Measurements from ENCODE around the gene EFNB1. TPM values are rescaled to one million over a fixed set of nuclear protein-coding genes. Genes with fewer than 3 reads are reported as not detected.
A peak's percentile ranks its signal among the peaks of the same experiment; 100 is the strongest.

Gene EFNB1
- total and polyA plus RNA-seq, 8 donors: 2.4 to 13.3 (median 5.5) TPM

DNA sequence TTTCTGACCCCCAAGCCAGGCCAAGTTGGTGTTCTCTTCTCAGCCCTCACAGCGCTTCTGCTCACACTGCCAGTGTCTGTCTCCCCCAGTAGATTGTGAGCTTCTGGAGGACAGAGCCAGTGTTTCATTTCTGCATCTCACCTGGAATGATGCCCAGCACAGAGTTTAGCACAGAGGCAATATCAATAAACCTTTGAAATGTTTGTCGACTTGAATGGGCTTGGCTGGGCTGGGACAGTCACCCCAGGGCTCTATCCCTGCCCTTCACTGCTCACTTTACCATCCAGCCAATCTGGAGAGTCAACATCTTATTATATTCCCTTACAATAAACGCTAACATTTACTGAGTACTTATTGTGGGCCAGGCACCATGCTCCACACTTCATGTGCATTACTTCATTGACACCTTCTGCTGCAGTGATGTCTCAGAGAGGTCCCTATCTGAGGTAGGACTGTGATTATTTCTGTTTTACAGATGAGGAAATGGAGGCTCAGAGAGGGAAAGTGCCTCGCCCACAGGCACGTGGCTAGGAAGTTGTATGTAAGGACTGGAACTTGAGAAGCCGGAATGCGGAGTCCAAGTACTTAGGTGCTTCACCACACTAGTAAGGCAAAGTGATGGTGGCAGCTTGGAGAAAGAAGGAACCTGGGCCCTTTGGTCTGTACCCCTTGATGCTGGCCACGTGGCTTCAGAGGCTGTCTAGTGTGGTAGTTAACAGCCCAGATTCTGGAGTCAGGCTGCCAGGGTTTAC is 19.5 kb downstream of the EFNB1 start:
- Histone ChIP-seq H3K36me3 (no peaks in the 10 kb centered on the region), H3K9me3 (no peaks in the 10 kb centered on the region), H3K27me3 (no peaks in the 10 kb centered on the region), H3K27ac (no peak overlapping the region), H3K4me1 (peaks cover 0 to 1% (median 0%) of the 10 kb centered on the region in 3 donors), H3K4me3 (no peak overlapping the region)
- intact Hi-C loops (cut with DNase I): no loop called here
- ATAC-seq: no peak
- DNase-seq: no peak
- TF ChIP-seq, protein P1, sequence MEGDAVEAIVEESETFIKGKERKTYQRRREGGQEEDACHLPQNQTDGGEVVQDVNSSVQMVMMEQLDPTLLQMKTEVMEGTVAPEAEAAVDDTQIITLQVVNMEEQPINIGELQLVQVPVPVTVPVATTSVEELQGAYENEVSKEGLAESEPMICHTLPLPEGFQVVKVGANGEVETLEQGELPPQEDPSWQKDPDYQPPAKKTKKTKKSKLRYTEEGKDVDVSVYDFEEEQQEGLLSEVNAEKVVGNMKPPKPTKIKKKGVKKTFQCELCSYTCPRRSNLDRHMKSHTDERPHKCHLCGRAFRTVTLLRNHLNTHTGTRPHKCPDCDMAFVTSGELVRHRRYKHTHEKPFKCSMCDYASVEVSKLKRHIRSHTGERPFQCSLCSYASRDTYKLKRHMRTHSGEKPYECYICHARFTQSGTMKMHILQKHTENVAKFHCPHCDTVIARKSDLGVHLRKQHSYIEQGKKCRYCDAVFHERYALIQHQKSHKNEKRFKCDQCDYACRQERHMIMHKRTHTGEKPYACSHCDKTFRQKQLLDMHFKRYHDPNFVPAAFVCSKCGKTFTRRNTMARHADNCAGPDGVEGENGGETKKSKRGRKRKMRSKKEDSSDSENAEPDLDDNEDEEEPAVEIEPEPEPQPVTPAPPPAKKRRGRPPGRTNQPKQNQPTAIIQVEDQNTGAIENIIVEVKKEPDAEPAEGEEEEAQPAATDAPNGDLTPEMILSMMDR (IDR thresholded peaks at IDR 0.05): no peak
- peak; percentile 71 for FAIRE-seq
- WGBS, 2 donors: 69 to 84% methylated on average over 8 of the region's 8 CpGs

DNA sequence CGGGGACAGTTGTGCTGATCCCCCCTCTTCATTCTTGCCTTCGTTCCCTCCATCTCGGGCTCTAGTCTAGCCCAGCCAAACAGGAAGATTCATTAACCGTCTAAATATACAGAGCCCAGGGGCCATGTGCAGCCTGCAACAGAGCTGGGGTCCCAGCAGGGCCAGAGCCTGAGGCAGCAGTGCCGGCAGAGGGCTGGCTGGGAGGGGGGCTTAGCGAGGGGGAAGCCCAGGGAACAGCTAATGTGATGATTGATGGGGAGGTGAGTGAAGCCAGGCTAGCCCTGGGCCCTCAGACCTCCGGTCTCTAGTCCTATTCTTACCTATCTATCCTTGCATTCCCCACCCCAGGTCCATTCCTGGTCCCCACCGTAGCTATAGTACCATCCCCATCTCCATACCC is 22.3 kb downstream of the EFNB1 start:
- 75 to 76% methylated on average over 8 of the region's 8 CpGs for WGBS, 2 donors
- intact Hi-C loops (cut with DNase I): no loop called here
- H3K4me3 ChIP-seq: no peak overlapping the region
- no peaks in the 10 kb centered on the region for H3K4me1 ChIP-seq
- H3K9me3 ChIP-seq: no peaks in the 10 kb centered on the region
- ATAC-seq (no peak), FAIRE-seq (no peak), DNase-seq (no peak)
- H3K27me3 ChIP-seq: no peaks in the 10 kb centered on the region
- TF ChIP-seq, protein P1 (IDR thresholded peaks at IDR 0.05): no peak
- H3K27ac ChIP-seq: no peak overlapping the region
- H3K36me3 ChIP-seq: no peaks in the 10 kb centered on the region

DNA sequence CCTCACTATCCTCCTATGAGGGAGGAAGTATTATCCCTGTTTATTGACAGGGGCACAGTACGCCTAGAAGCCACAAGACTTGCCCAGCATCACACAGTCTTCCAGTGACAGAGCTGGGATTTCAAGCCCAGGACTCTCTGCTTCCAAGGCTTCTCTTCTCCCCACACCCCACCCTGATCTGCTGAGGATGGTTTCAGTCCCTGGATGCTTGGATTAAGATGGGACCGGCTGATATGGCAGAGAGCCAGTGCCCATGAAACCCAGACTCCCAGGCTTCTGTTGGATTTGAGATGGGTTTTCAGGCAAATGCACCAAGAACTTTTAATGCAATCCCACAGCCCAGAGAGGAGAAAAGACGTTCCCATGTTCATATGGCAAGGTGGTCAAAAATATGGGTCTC is 23.2 kb downstream of the EFNB1 start:
- no peaks in the 10 kb centered on the region for H3K9me3 ChIP-seq
- H3K36me3 ChIP-seq: no peaks in the 10 kb centered on the region
- no peak for ATAC-seq
- TF ChIP-seq, protein P1 (IDR thresholded peaks at IDR 0.05): no peak
- H3K27me3 ChIP-seq: peaks cover 0 to 5% (median 0%) of the 10 kb centered on the region in 4 donors
- no peaks in the 10 kb centered on the region for H3K4me1 ChIP-seq
- no peak overlapping the region for H3K27ac ChIP-seq
- no peak overlapping the region for H3K4me3 ChIP-seq
- DNase-seq: no peak
- intact Hi-C loops (cut with DNase I): no loop called here
- FAIRE-seq: no peak
- WGBS, 2 donors: 67 to 70% methylated on average over 3 of the region's 3 CpGs

DNA sequence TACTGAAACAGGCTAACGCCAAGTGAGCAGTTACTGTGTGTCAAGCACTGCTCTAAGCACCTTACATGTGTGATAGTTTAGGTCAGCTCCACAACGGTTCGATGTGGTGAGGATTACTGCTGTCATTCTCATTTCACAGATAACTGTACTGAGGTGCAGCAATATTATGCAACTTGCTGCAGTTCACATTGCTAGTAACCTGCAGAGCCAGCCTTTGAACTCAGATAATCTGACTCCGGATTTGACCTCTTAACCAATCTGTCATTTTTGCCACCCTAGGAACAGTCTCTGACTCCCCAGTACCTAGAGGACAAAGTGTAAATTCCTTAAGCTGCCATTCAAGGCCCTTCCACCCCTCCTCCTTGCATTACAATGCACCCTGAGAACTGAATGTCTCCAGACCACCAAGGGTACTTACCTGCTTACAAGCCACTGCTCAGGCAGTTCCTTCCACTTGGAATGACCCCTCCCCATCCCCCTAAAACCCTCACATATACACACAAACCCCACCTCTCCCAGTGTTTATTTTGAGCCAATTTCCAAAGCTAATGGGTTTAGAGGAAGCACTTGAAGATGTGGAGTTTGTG is 24.9 kb downstream of the EFNB1 start:
- 52 to 60% methylated on average over 4 of the region's 4 CpGs for WGBS, 2 donors
- DNase-seq: no peak

More for the DNA sequence above, 24.9 kb downstream of the EFNB1 start:
- Histone ChIP-seq H3K36me3 (no peaks in the 10 kb centered on the region), H3K27me3 (peaks cover 0 to 5% (median 0%) of the 10 kb centered on the region in 4 donors), H3K4me1 (no peaks in the 10 kb centered on the region), H3K27ac (no peak overlapping the region), H3K4me3 (no peak overlapping the region), H3K9me3 (no peaks in the 10 kb centered on the region)
- no peak for ATAC-seq
- no peak for FAIRE-seq
- TF ChIP-seq, protein P1 (IDR thresholded peaks at IDR 0.05): no peak
- intact Hi-C loops (cut with DNase I): no loop called here
